ENCODE results near the gene VIPR2.

DNA sequence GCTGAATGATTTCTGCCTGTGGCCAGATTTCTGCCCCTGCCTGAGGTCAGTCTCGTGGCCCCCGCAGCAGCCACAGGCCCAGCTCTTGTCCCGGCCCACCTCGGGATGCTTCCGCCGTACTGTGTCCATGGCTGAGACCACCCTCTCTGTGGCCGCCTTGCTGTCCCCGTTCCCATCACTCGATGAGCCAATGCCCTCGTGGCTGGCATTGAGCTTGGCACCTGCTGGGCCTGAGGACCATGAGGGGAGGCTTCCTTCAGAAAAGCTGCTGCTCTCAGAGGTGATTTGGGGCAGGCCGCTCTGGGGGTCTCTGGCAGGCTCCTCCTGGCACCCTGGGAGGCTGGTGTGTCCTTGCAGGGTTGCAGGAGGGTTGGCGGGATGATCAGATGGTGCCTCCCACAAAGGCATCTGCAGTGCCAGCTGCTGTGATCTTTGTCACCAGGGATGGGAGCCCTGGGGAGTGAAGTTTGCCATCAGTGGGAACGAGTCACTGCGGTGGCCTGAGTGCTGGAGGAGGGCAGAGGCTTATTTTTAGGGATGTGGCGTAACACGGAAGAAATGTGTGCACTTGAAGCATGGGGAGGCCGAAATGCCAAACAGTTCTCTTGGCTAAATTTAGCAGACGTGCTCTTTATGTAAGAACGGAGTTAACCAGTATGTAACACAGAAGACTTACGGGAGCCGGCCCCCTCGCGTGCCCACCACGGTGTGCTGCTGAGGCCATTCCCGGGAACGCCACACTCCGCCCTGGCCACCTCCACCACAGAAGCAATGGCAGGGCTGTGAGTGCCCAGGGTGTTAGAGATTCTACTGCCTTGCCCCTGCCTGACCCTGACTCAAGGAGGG, 47.7 kb downstream of the VIPR2 start:
- TF ChIP-seq, protein P1, sequence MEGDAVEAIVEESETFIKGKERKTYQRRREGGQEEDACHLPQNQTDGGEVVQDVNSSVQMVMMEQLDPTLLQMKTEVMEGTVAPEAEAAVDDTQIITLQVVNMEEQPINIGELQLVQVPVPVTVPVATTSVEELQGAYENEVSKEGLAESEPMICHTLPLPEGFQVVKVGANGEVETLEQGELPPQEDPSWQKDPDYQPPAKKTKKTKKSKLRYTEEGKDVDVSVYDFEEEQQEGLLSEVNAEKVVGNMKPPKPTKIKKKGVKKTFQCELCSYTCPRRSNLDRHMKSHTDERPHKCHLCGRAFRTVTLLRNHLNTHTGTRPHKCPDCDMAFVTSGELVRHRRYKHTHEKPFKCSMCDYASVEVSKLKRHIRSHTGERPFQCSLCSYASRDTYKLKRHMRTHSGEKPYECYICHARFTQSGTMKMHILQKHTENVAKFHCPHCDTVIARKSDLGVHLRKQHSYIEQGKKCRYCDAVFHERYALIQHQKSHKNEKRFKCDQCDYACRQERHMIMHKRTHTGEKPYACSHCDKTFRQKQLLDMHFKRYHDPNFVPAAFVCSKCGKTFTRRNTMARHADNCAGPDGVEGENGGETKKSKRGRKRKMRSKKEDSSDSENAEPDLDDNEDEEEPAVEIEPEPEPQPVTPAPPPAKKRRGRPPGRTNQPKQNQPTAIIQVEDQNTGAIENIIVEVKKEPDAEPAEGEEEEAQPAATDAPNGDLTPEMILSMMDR (IDR thresholded peaks at IDR 0.05; ENCODE audit: borderline replicate concordance, extremely low read depth, low read length, poor library complexity, severe bottlenecking) = no peak
- TF ChIP-seq EZH2 (IDR thresholded peaks at IDR 0.05; ENCODE audit: borderline replicate concordance, low read depth, low read length, severe bottlenecking) = no peak
